CD14-positive monocyte (primary cell): Measurements from ENCODE around the gene ILF2. TPM values are rescaled to one million over a fixed set of nuclear protein-coding genes. Genes with fewer than 3 reads are reported as not detected.

ENCODE experiments used
- DNase-seq, 3 donors: peaks; one replicate each; pipeline ENCODE4 v3.0.0-alpha.2; 2011 to 2022
- H2AFZ ChIP-seq: 2 replicates; pipeline ENCODE4 v1.6.0; 2012; ENCODE audit warnings: mild to moderate bottlenecking, low read depth, low read length, inconsistent platforms; ENCODE audit not compliant: insufficient read depth, poor library complexity, severe bottlenecking
- H3K27ac ChIP-seq, 2 donors: 1 replicate in 1 of 2; 2 replicates in 1 of 2; pipeline ENCODE4 v1.5.1; 2012 to 2013; ENCODE audit warnings: low read length in 2 of 2, control low read depth in 1 of 2, inconsistent platforms in 1 of 2, low read depth in 1 of 2, mild to moderate bottlenecking in 1 of 2
- H3K27me3 ChIP-seq, 2 donors: one replicate each; pipeline versions ENCODE4 v1.6.0 to v1.6.1; 2011 to 2013; ENCODE audit warnings: low read length in 2 of 2; ENCODE audit not compliant: control insufficient read depth in 2 of 2, insufficient read depth in 2 of 2
- H3K36me3 ChIP-seq, 2 donors: replicated peaks in 1 of 2; 1 replicate in 1 of 2; 2 replicates in 1 of 2; pipeline versions ENCODE4 v1.5.1 to v1.6.1; 2012 to 2013; ENCODE audit warnings: low read length in 2 of 2, control low read depth in 1 of 2, inconsistent platforms in 1 of 2, mild to moderate bottlenecking in 1 of 2; ENCODE audit not compliant: insufficient read depth in 2 of 2, control insufficient read depth in 1 of 2
- H3K4me1 ChIP-seq, 2 donors: 1 replicate in 1 of 2; 2 replicates in 1 of 2; pipeline versions ENCODE4 v1.5.1 to v1.6.1; 2012 to 2013; ENCODE audit warnings: low read length in 2 of 2, control low read depth in 1 of 2, inconsistent platforms in 1 of 2, mild to moderate bottlenecking in 1 of 2, moderate library complexity in 1 of 2; ENCODE audit not compliant: insufficient read depth in 2 of 2, control insufficient read depth in 1 of 2
- H3K4me2 ChIP-seq: replicated peaks from 2 replicates; pipeline ENCODE3; 2012; ENCODE audit warnings: low read length, moderate library complexity, mild to moderate bottlenecking; ENCODE audit not compliant: poor library complexity, severe bottlenecking; ENCODE audit errors: extremely low read depth
- H3K4me3 ChIP-seq, 3 experiments: fragments of 200-600 bp in 1 of 3; sonication (generic) in 1 of 3; replicated peaks in 1 of 3; 1 replicate in 2 of 3; 2 replicates in 1 of 3; pipeline ENCODE4 v1.5.1; 2011 to 2013; ENCODE audit warnings: low read length in 3 of 3, mild to moderate bottlenecking in 3 of 3, control low read depth in 2 of 3, low read depth in 2 of 3, inconsistent platforms in 1 of 3, moderate library complexity in 1 of 3
- H3K79me2 ChIP-seq: 2 replicates; pipeline ENCODE4 v1.6.0; 2012; ENCODE audit warnings: mild to moderate bottlenecking, control low read depth, inconsistent platforms, low read length, moderate library complexity; ENCODE audit not compliant: insufficient read depth
- H3K9ac ChIP-seq: 2 replicates; pipeline ENCODE4 v1.6.0; 2017; ENCODE audit warnings: low read length, mild to moderate bottlenecking; ENCODE audit not compliant: insufficient read depth, poor library complexity, severe bottlenecking
- H3K9me3 ChIP-seq, 2 donors: replicated peaks in 1 of 2; 1 replicate in 1 of 2; 2 replicates in 1 of 2; pipeline versions ENCODE4 v1.5.1 to v1.6.1; 2012 to 2013; ENCODE audit warnings: low read length in 2 of 2, control low read depth in 1 of 2; ENCODE audit not compliant: control insufficient read depth in 1 of 2, insufficient read depth in 1 of 2
- H4K20me1 ChIP-seq: 2 replicates; pipeline ENCODE4 v1.6.0; 2012; ENCODE audit warnings: mild to moderate bottlenecking, low read length, control low read depth, moderate library complexity; ENCODE audit not compliant: insufficient read depth
- H3K27ac Mint-ChIP-seq, 7 donors: one replicate each; pipeline ENCODE4 v1.8.0; 2020; ENCODE audit warnings: mild to moderate bottlenecking in 7 of 7, mixed read lengths in 7 of 7, moderate library complexity in 6 of 7, inconsistent platforms in 2 of 7
- H3K27me3 Mint-ChIP-seq, 3 donors: one replicate each; pipeline ENCODE4 v1.8.0; 2021 to 2022; ENCODE audit warnings: low read depth in 3 of 3, mild to moderate bottlenecking in 3 of 3, mixed read lengths in 3 of 3, moderate library complexity in 3 of 3, inconsistent platforms in 1 of 3
- H3K36me3 Mint-ChIP-seq, 2 donors: one replicate each; pipeline ENCODE4 v1.8.0; 2020; ENCODE audit warnings: mixed read lengths in 2 of 2, inconsistent platforms in 1 of 2, mild to moderate bottlenecking in 1 of 2
- H3K4me1 Mint-ChIP-seq: one replicate; pipeline ENCODE4 v1.8.0; 2020; ENCODE audit warnings: mild to moderate bottlenecking, mixed read lengths
- H3K4me3 Mint-ChIP-seq, 2 donors: one replicate each; pipeline ENCODE4 v1.8.0; 2020; ENCODE audit warnings: mild to moderate bottlenecking in 2 of 2, mixed read lengths in 2 of 2, moderate library complexity in 1 of 2
- H3K9me3 Mint-ChIP-seq, 7 donors: one replicate each; pipeline ENCODE4 v1.8.0; 2020 to 2022; ENCODE audit warnings: mixed read lengths in 7 of 7, mild to moderate bottlenecking in 6 of 7, moderate library complexity in 6 of 7, inconsistent platforms in 2 of 7
- CTCF ChIP-seq: fragments of 200-600 bp; IDR thresholded peaks from one replicate; pipeline ENCODE4 v1.8.0; 2022; ENCODE audit warnings: antibody characterized with exemption, mild to moderate bottlenecking
- WGBS: methylation state at CpG from one replicate; pipeline ENCODE4 v1.1.5; 2013; ENCODE audit warnings: missing lambda C conversion rate; ENCODE audit not compliant: insufficient coverage; 5-methylcytosine and 5-hydroxymethylcytosine counted together
- intact Hi-C, 2 donors: fragments of 100-400 bp; cut with micrococcal nuclease; formaldehyde crosslinking; loops; one replicate each; pipeline versions ENCODE4 v1.15.0 to v1.15.1; 2023
- polyA plus RNA-seq, 3 donors: library from polyadenylated mRNA; depleted of rRNA in 1 of 3; unstranded in 2 of 3; stranded (reverse) in 1 of 3; fragments of 300-500 nt in 2 of 3; fragments of >200 nt in 1 of 3; fragmentation: Illumina TruSeq in 2 of 3; gene quantifications; 1 replicate in 2 of 3; 2 replicates in 1 of 3; pipeline ENCODE4 v1.2.3, GENCODE V29; 2012 to 2021

ILF2 gene
- polyA plus RNA-seq, 3 donors, result 103 to 118 (median 115) TPM

- Histone ChIP-seq H3K79me2 (no peaks in the 10 kb centered on the region), H3K9ac (peak within 1 kb of the TSS; percentile 13), H3K4me1 (peaks cover 41 to 50% of the 10 kb centered on the region in 2 donors), H4K20me1 (no peaks in the 10 kb centered on the region), H3K36me3 (no peaks in the 10 kb centered on the region), H3K9me3 (no peaks in the 10 kb centered on the region), H3K27ac (no peak within 1 kb of the TSS), H3K4me3 (peak within 1 kb of the TSS in 2 of 3 experiments; percentile 6 to 54), H3K4me2 (peak within 1 kb of the TSS; percentile 59), H3K27me3 (peaks cover 0 to 3% of the 10 kb centered on the region in 2 donors), H2AFZ (peak within 1 kb of the TSS; percentile 70)
- WGBS, result 30% methylated on average over 19 of the region's 28 CpGs
- Mint-ChIP-seq H3K27me3 (peaks cover 11 to 16% (median 14%) of the 10 kb centered on the region in 3 donors), H3K4me1 (peaks cover 57% of the 10 kb centered on the region), H3K36me3 (no peaks in the 10 kb centered on the region), H3K9me3 (no peaks in the 10 kb centered on the region), H3K27ac (peak within 1 kb of the TSS in 3 of 7 donors; percentile 21 to 74 (median 36)), H3K4me3 (peak within 1 kb of the TSS; percentile 50 to 87)
- DNase-seq, result peak in 2 of 3 donors; percentile 11 to 31
- no peak for TF ChIP-seq CTCF
- intact Hi-C loops, result loop anchor here in 1 of 2 donors (10.0 kb wide), 1 partner anchor 52 kb away; no protein-coding TSS in a partner anchor
Observed at GRCh38 chr1:153626904-153627714, 43.7 kb downstream of the ILF2 start, which contains the start of gene S100A13. Gene S100A13, minus strand, starts transcription at chr1:153627505. Its CDS starts 1,033 bp downstream, at chr1:153626472.

- no peak for DNase-seq
- Histone ChIP-seq H4K20me1 (no peaks in the 10 kb centered on the region), H3K4me3 (peak overlapping the region in 1 of 3 experiments; percentile 54), H3K27me3 (peaks cover 0 to 3% of the 10 kb centered on the region in 2 donors), H3K36me3 (no peaks in the 10 kb centered on the region), H2AFZ (peak overlapping the region; percentile 70), H3K4me1 (peaks cover 37 to 44% of the 10 kb centered on the region in 2 donors), H3K79me2 (no peaks in the 10 kb centered on the region), H3K9ac (peak overlapping the region; percentile 13), H3K9me3 (no peaks in the 10 kb centered on the region), H3K4me2 (no peak overlapping the region), H3K27ac (no peak overlapping the region)
- intact Hi-C loops, result loop anchor here in 1 of 2 donors (10.0 kb wide), 1 partner anchor 52 kb away; no protein-coding TSS in a partner anchor
- H3K27ac Mint-ChIP-seq, result peak overlapping the region in 1 of 7 donors; percentile 15
- H3K4me1 Mint-ChIP-seq, result peaks cover 52% of the 10 kb centered on the region
- H3K36me3 Mint-ChIP-seq, result no peaks in the 10 kb centered on the region
- no peak for TF ChIP-seq CTCF
- WGBS, result no CpG with 5 or more reads among the region's 3 CpGs
- H3K9me3 Mint-ChIP-seq, result no peaks in the 10 kb centered on the region
- H3K4me3 Mint-ChIP-seq, result peak overlapping the region in 1 of 2 donors; percentile 1
- H3K27me3 Mint-ChIP-seq, result peaks cover 11 to 16% (median 14%) of the 10 kb centered on the region in 3 donors
Observed at GRCh38 chr1:153626477-153626903, 44.3 kb downstream of the ILF2 start.
